ENCODE measurements around the gene KAT2B.

DNA sequence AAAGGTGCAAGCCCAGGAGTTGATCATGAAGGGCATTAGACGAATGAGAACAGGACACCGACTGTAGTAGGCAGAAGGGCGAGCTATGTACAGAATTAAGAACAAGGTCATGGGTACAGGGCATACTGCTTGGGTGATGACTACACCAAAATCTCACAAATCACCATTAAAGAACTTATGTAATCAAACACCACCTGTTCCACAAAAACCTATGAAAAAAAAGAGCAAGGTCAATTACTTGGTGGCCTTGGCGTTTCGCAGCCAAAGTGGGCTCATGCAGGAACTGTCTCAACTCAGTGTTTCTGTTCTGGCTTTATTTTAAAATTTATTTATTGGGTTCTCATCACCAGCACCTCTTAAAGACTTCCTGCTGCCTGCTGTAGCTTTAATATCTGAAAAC lies 2.1 kb downstream of the KAT2B start:
- TF ChIP-seq, protein P1, sequence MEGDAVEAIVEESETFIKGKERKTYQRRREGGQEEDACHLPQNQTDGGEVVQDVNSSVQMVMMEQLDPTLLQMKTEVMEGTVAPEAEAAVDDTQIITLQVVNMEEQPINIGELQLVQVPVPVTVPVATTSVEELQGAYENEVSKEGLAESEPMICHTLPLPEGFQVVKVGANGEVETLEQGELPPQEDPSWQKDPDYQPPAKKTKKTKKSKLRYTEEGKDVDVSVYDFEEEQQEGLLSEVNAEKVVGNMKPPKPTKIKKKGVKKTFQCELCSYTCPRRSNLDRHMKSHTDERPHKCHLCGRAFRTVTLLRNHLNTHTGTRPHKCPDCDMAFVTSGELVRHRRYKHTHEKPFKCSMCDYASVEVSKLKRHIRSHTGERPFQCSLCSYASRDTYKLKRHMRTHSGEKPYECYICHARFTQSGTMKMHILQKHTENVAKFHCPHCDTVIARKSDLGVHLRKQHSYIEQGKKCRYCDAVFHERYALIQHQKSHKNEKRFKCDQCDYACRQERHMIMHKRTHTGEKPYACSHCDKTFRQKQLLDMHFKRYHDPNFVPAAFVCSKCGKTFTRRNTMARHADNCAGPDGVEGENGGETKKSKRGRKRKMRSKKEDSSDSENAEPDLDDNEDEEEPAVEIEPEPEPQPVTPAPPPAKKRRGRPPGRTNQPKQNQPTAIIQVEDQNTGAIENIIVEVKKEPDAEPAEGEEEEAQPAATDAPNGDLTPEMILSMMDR (IDR thresholded peaks at IDR 0.05 in 2 of 3, conservative IDR thresholded peaks at IDR 0.05 in 1 of 3; ENCODE audit: borderline replicate concordance in 1 of 3, insufficient read depth in 1 of 3, low read depth in 2 of 3, low read length in 2 of 3) = no peak
- TF ChIP-seq RAD21 (IDR thresholded peaks at IDR 0.05; ENCODE audit: low read depth) (no peak), YY1 (IDR thresholded peaks at IDR 0.05; ENCODE audit: extremely low read depth, insufficient replicate concordance, low read depth, low read length) (no peak), EZH2 (IDR thresholded peaks at IDR 0.05) (no peak)
